DMS79 (cell line): ENCODE results near the gene PDLIM5.
"Not testable (repeated sequence)": the region's sequence is repeated elsewhere in the genome, so short reads cannot be mapped to it uniquely, and the experiment has no call there.

ENCODE experiments used
- DNase-seq: peaks from one replicate; lab custom pipeline; 2025; lab: John Stamatoyannopoulos, UW

Gene PDLIM5

GRCh38 chr4:94451695-94452475, at the start of gene PDLIM5:
Gene PDLIM5, plus strand, starts transcription at chr4:94451942. Its CDS starts 3,347 bp downstream, at chr4:94455289.
- peak; percentile 35 for DNase-seq

GRCh38 chr4:94402439-94402838, 49.3 kb upstream of the PDLIM5 start:
- not testable (repeated sequence) for DNase-seq

GRCh38 chr4:94403751-94404150, 48.0 kb upstream of the PDLIM5 start:
- DNase-seq = no peak

- peak; percentile 13 for DNase-seq
Observed at GRCh38 chr4:94406668-94407437, 44.9 kb upstream of the PDLIM5 start.

GRCh38 chr4:94407846-94408245, 43.9 kb upstream of the PDLIM5 start:
- DNase-seq = no peak

GRCh38 chr4:94408549-94409374, 43.0 kb upstream of the PDLIM5 start:
- DNase-seq = no peak

- DNase-seq = no peak
Observed at GRCh38 chr4:94409375-94409679, 42.4 kb upstream of the PDLIM5 start.

GRCh38 chr4:94409962-94410361, 41.8 kb upstream of the PDLIM5 start:
- no peak for DNase-seq

GRCh38 chr4:94410678-94411206, 41.0 kb upstream of the PDLIM5 start:
- peak; percentile 50 for DNase-seq

GRCh38 chr4:94411296-94411695, 40.4 kb upstream of the PDLIM5 start:
- no peak for DNase-seq

- DNase-seq = no peak
Observed at GRCh38 chr4:94412019-94412657, 39.6 kb upstream of the PDLIM5 start.

GRCh38 chr4:94412658-94413038, 39.1 kb upstream of the PDLIM5 start:
- DNase-seq = no peak

- DNase-seq = no peak
Observed at GRCh38 chr4:94413085-94413840, 38.5 kb upstream of the PDLIM5 start.

GRCh38 chr4:94414907-94415306, 36.8 kb upstream of the PDLIM5 start:
- DNase-seq = no peak

GRCh38 chr4:94415448-94415847, 36.3 kb upstream of the PDLIM5 start:
- DNase-seq = no peak

- DNase-seq = no peak
Observed at GRCh38 chr4:94416335-94416734, 35.4 kb upstream of the PDLIM5 start.

- DNase-seq = no peak
Observed at GRCh38 chr4:94416981-94417380, 34.8 kb upstream of the PDLIM5 start.

- no peak for DNase-seq
Observed at GRCh38 chr4:94419549-94419948, 32.2 kb upstream of the PDLIM5 start.

- no peak for DNase-seq
Observed at GRCh38 chr4:94419956-94420355, 31.8 kb upstream of the PDLIM5 start.

- no peak for DNase-seq
Observed at GRCh38 chr4:94420356-94420755, 31.4 kb upstream of the PDLIM5 start.

- no peak for DNase-seq
Observed at GRCh38 chr4:94426783-94427182, 25.0 kb upstream of the PDLIM5 start.
